IPS DF 6.9 (cell line): Measurements from ENCODE around the gene HERC2.
"Not testable (repeated sequence)": the region's sequence is repeated elsewhere in the genome, so short reads cannot be mapped to it uniquely, and the experiment has no call there.

Experiments
- DNase-seq: peaks from one replicate; pipeline ENCODE4 v3.0.0-alpha.2; 2013; ENCODE audit warnings: low read depth, low spot score
- H3K27ac ChIP-seq: one replicate; pipeline ENCODE4 v1.5.1; 2013; ENCODE audit warnings: low read length, control low read depth
- H3K27me3 ChIP-seq: 2 replicates; pipeline ENCODE4 v1.6.1; 2013; ENCODE audit warnings: mild to moderate bottlenecking, low read length; ENCODE audit not compliant: control insufficient read depth, insufficient read depth
- H3K36me3 ChIP-seq: 2 replicates; pipeline ENCODE4 v1.6.1; 2013; ENCODE audit warnings: low read length; ENCODE audit not compliant: control insufficient read depth, insufficient read depth
- H3K4me1 ChIP-seq: 2 replicates; pipeline ENCODE4 v1.6.1; 2013; ENCODE audit warnings: low read length; ENCODE audit not compliant: control insufficient read depth, insufficient read depth
- H3K4me3 ChIP-seq: 2 replicates; pipeline ENCODE4 v1.5.1; 2013; ENCODE audit warnings: mild to moderate bottlenecking, low read length
- H3K9me3 ChIP-seq: 2 replicates; pipeline ENCODE4 v1.6.1; 2013; ENCODE audit warnings: low read length, inconsistent platforms; ENCODE audit not compliant: control insufficient read depth, insufficient read depth
- WGBS: extraction: QIAGEN DNeasy Blood & Tissue Kit; methylation state at CpG from one replicate; pipeline ENCODE4 v1.1.7; 2013; ENCODE audit warnings: mixed read lengths, missing lambda C conversion rate; ENCODE audit not compliant: insufficient read length, insufficient coverage; 5-methylcytosine and 5-hydroxymethylcytosine counted together

The HERC2 gene

GRCh38 chr15:28228990-28229640 lies 92.9 kb downstream of the HERC2 start:
- H3K4me1 ChIP-seq, H3K27me3 ChIP-seq, DNase-seq, H3K4me3 ChIP-seq, H3K9me3 ChIP-seq, H3K36me3 ChIP-seq, H3K27ac ChIP-seq: not testable (repeated sequence)
- no CpG with 5 or more reads among the region's 9 CpGs for WGBS

GRCh38 chr15:28228096-28228495 lies 93.9 kb downstream of the HERC2 start:
- no peak overlapping the region for H3K4me3 ChIP-seq
- no peaks in the 10 kb centered on the region for H3K4me1 ChIP-seq
- 0 out of 2 replicates have a peak, but pooled peaks cover 2% of the 10 kb centered on the region for H3K36me3 ChIP-seq
- no CpG with 5 or more reads among the region's 18 CpGs for WGBS
- no peak for DNase-seq
- no peaks in the 10 kb centered on the region for H3K9me3 ChIP-seq
- no peaks in the 10 kb centered on the region for H3K27me3 ChIP-seq
- no peak overlapping the region for H3K27ac ChIP-seq

GRCh38 chr15:28227303-28227702 lies 94.7 kb downstream of the HERC2 start:
- H3K36me3 ChIP-seq, H3K4me1 ChIP-seq, H3K4me3 ChIP-seq, H3K27me3 ChIP-seq, H3K9me3 ChIP-seq, DNase-seq, H3K27ac ChIP-seq: not testable (repeated sequence)
- WGBS: no CpG with 5 or more reads among the region's 1 CpG

- DNase-seq, H3K9me3 ChIP-seq, H3K4me1 ChIP-seq, H3K27me3 ChIP-seq, H3K4me3 ChIP-seq, H3K27ac ChIP-seq: not testable (repeated sequence)
- H3K36me3 ChIP-seq: peaks cover 12% of the 10 kb centered on the region
- WGBS: no CpG with 5 or more reads among the region's 7 CpGs
These were observed 99.4 kb downstream of the HERC2 start for GRCh38 chr15:28222612-28223011.

GRCh38 chr15:28221696-28222095 lies 100.3 kb downstream of the HERC2 start:
- not testable (repeated sequence) for H3K4me3 ChIP-seq, H3K27me3 ChIP-seq, H3K4me1 ChIP-seq, H3K27ac ChIP-seq, DNase-seq, H3K9me3 ChIP-seq
- no CpG with 5 or more reads among the region's 4 CpGs for WGBS
- peaks cover 12% of the 10 kb centered on the region for H3K36me3 ChIP-seq

- H3K27ac ChIP-seq: no peak overlapping the region
- DNase-seq: no peak
- WGBS: no CpG with 5 or more reads among the region's 10 CpGs
- H3K4me1 ChIP-seq: no peaks in the 10 kb centered on the region; the same call in 1 of the 2 replicates
- peaks cover 16% of the 10 kb centered on the region for H3K36me3 ChIP-seq
- no peak overlapping the region for H3K4me3 ChIP-seq
- no peaks in the 10 kb centered on the region for H3K9me3 ChIP-seq
- H3K27me3 ChIP-seq: no peaks in the 10 kb centered on the region
These were observed 102.9 kb downstream of the HERC2 start for GRCh38 chr15:28219116-28219515.

- not testable (repeated sequence) for H3K27ac ChIP-seq, H3K4me3 ChIP-seq, DNase-seq, H3K9me3 ChIP-seq, H3K4me1 ChIP-seq, H3K27me3 ChIP-seq
- H3K36me3 ChIP-seq: peaks cover 20% of the 10 kb centered on the region
- 100% methylated on average over 2 of the region's 14 CpGs for WGBS
These were observed 104.9 kb downstream of the HERC2 start for GRCh38 chr15:28216946-28217546.

GRCh38 chr15:28215521-28215920 lies 106.5 kb downstream of the HERC2 start:
- H3K27ac ChIP-seq, H3K4me3 ChIP-seq, DNase-seq, H3K27me3 ChIP-seq, H3K4me1 ChIP-seq, H3K9me3 ChIP-seq: not testable (repeated sequence)
- WGBS: no CpG with 5 or more reads among the region's 14 CpGs
- peaks cover 20% of the 10 kb centered on the region for H3K36me3 ChIP-seq

- not testable (repeated sequence) for H3K9me3 ChIP-seq, H3K27ac ChIP-seq, H3K4me1 ChIP-seq, H3K27me3 ChIP-seq, DNase-seq, H3K4me3 ChIP-seq
- WGBS: no CpG with 5 or more reads among the region's 39 CpGs
- peaks cover 13% of the 10 kb centered on the region for H3K36me3 ChIP-seq
These were observed 107.8 kb downstream of the HERC2 start for GRCh38 chr15:28214006-28214790.

GRCh38 chr15:28213393-28213792 lies 108.6 kb downstream of the HERC2 start:
- not testable (repeated sequence) for H3K27ac ChIP-seq, H3K36me3 ChIP-seq, H3K27me3 ChIP-seq, DNase-seq, H3K4me1 ChIP-seq, H3K9me3 ChIP-seq, H3K4me3 ChIP-seq
- no CpG with 5 or more reads among the region's 8 CpGs for WGBS
